ENCODE data around the gene CDC42. TPM values are rescaled to one million over a fixed set of nuclear protein-coding genes. Genes with fewer than 3 reads are reported as not detected.

The CDC42 gene
- total RNA-seq, 1 donor = 525 TPM

DNA sequence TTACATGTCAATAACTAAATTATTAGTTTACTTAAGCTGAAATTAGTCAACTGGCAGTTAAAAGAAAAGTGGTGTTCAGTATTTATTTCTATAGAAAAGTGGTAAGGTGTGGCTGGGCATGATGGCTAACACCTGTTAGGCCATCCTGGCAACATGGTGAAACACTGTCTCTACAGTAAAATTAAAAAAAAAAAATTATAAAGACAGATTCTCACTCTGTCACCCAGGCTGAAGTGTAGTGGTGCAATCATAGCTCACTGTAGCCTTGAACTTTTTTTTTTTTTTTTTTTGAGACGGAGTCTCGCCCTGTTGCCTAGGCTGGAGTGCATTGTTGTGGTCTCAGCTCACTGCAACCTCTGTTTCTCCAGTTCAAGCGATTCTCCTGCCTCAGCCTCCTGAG is 57.5 kb downstream of the CDC42 start:
- no peak overlapping the region for H3K4me3 ChIP-seq (ENCODE audit: low read depth, low read length)
- TF ChIP-seq, protein P1, sequence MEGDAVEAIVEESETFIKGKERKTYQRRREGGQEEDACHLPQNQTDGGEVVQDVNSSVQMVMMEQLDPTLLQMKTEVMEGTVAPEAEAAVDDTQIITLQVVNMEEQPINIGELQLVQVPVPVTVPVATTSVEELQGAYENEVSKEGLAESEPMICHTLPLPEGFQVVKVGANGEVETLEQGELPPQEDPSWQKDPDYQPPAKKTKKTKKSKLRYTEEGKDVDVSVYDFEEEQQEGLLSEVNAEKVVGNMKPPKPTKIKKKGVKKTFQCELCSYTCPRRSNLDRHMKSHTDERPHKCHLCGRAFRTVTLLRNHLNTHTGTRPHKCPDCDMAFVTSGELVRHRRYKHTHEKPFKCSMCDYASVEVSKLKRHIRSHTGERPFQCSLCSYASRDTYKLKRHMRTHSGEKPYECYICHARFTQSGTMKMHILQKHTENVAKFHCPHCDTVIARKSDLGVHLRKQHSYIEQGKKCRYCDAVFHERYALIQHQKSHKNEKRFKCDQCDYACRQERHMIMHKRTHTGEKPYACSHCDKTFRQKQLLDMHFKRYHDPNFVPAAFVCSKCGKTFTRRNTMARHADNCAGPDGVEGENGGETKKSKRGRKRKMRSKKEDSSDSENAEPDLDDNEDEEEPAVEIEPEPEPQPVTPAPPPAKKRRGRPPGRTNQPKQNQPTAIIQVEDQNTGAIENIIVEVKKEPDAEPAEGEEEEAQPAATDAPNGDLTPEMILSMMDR (IDR thresholded peaks at IDR 0.05; ENCODE audit: insufficient read depth, low read length) = no peak
- no peak for DNase-seq (ENCODE audit: low read depth)

DNA sequence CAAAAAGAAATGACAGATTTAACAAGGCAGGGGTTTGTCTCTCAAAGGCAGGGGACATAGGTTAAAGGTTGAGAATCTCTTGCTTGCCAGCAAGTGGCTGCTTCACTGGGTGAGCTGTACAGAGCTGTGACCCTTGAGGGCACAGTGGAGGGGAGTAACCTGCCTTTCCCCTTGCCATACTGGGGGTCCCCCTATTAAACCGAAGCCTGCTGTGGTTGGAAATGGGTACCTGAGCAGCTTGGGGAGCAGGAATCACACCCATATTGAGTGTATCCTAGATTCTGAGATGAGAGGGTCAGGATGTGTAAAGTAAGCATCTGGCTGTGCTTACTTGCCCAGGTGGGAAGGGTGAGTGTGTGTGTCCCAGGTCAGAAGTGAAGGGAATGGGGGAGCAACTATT is 58.6 kb downstream of the CDC42 start:
- TF ChIP-seq, protein P1 (IDR thresholded peaks at IDR 0.05; ENCODE audit: insufficient read depth, low read length) = no peak
- no peak for DNase-seq (ENCODE audit: low read depth)
- no peak overlapping the region for H3K4me3 ChIP-seq (ENCODE audit: low read depth, low read length)

GRCh38 chr1:22111620-22112019 is 59.1 kb downstream of the CDC42 start:
- TF ChIP-seq, protein P1 (IDR thresholded peaks at IDR 0.05; ENCODE audit: insufficient read depth, low read length) = no peak
- no peak overlapping the region for H3K4me3 ChIP-seq (ENCODE audit: low read depth, low read length)
- peak; percentile 81 for DNase-seq (ENCODE audit: low read depth)

DNA sequence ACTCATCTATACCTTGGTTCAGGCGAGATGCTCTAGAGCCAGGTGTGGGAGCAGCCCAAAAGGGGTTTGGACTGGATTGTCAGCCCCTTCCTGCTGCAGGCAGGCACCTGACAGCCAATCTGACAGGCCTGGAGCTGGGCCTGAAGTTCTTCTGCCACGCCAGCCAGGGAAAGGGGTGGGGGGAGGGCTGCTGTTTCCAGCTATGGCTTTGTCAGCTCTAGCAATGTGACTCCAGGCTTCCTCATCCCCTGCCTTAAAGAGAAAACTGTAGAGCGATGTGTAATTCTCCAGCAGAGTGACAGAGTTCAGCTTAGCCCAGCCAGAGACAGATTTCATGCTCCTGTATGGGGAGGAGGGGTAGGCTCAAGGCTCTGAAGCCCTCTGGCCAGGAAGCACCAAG is 60.0 kb downstream of the CDC42 start:
- TF ChIP-seq, protein P1 (IDR thresholded peaks at IDR 0.05; ENCODE audit: insufficient read depth, low read length) = no peak
- H3K4me3 ChIP-seq (ENCODE audit: low read depth, low read length) = no peak overlapping the region
- no peak for DNase-seq (ENCODE audit: low read depth)

- peak; percentile 79 for DNase-seq (ENCODE audit: low read depth)
- TF ChIP-seq, protein P1 (IDR thresholded peaks at IDR 0.05; ENCODE audit: insufficient read depth, low read length) = no peak
- no peak overlapping the region for H3K4me3 ChIP-seq (ENCODE audit: low read depth, low read length)
Measured at GRCh38 chr1:22114083-22115012, 61.8 kb downstream of the CDC42 start.

DNA sequence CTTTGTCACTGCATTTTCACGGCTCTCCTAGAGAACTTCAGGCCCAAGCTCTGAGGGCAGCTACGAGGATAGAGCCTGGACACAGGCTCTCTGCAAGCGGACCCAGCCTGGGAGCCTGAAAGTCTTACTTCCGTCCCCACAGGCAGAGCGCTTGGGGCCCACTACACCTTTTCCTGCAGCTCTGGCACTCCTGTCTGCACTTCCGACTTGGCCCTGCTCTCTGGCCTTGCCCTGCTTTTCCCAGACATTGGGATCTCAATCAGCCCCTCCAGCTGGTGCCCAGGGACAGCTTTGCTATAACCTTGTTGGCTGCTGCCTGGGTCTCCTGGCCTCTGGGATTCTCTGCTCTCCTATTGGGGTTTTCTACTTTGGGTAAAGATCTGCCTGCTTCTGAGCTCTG is 62.8 kb downstream of the CDC42 start:
- no peak for DNase-seq (ENCODE audit: low read depth)
- TF ChIP-seq, protein P1 (IDR thresholded peaks at IDR 0.05; ENCODE audit: insufficient read depth, low read length) = no peak
- H3K4me3 ChIP-seq (ENCODE audit: low read depth, low read length) = no peak overlapping the region
